Measurements from ENCODE around the gene CNTNAP2.

- TF ChIP-seq POLR2A (IDR thresholded peaks at IDR 0.05), result no peak
- TF ChIP-seq CTCF (IDR thresholded peaks at IDR 0.05), result no peak
These were observed 582.5 kb downstream of the CNTNAP2 start for GRCh38 chr7:146698995-146699610.

Measured in heart left ventricle (tissue), 13 donors.